Peyer's patch (tissue), 4 donors: ENCODE measurements around the gene PRDM5. TPM values are rescaled to one million over a fixed set of nuclear protein-coding genes. Genes with fewer than 3 reads are reported as not detected.

ENCODE experiments used
- DNase-seq, 3 donors: peaks; one replicate each; pipeline ENCODE4 v3.0.0-alpha.2; 2017 to 2019
- H3K27ac ChIP-seq, 4 donors: fragments of 200-600 bp; sonication (generic); one replicate each; pipeline ENCODE4 v1.5.1; 2016 to 2019
- H3K27me3 ChIP-seq, 2 donors: fragments of 200-600 bp; sonication (generic); one replicate each; pipeline ENCODE4 v1.5.1; 2019
- H3K36me3 ChIP-seq, 3 donors: fragments of 200-600 bp; sonication (generic); one replicate each; pipeline ENCODE4 v1.5.1; 2016 to 2019
- H3K4me1 ChIP-seq, 4 donors: fragments of 200-600 bp; sonication (generic); one replicate each; pipeline ENCODE4 v1.5.1; 2016 to 2019
- H3K4me3 ChIP-seq, 4 donors: fragments of 200-600 bp; sonication (generic); 1 replicate in 3 of 4; 2 replicates in 1 of 4; pipeline ENCODE4 v1.5.1; 2016 to 2019; ENCODE audit warnings: mild to moderate bottlenecking in 1 of 4
- H3K9me3 ChIP-seq, 4 donors: fragments of 200-600 bp; sonication (generic); one replicate each; pipeline ENCODE4 v1.5.1; 2016 to 2019; ENCODE audit warnings: mild to moderate bottlenecking in 1 of 4
- CTCF ChIP-seq, 6 experiments: fragments of 450-650 bp in 4 of 6; fragments of 200-600 bp in 2 of 6; sonication (generic) in 1 of 6; IDR thresholded peaks; one replicate each; pipeline ENCODE4 v1.5.1; 2017 to 2019; ENCODE audit warnings: antibody characterized with exemption in 6 of 6, mild to moderate bottlenecking in 3 of 6, moderate library complexity in 1 of 6
- POLR2A ChIP-seq, 2 donors: fragments of 450-650 bp; IDR thresholded peaks; one replicate each; pipeline ENCODE4 v1.5.1; 2017; ENCODE audit warnings: antibody characterized with exemption in 2 of 2, mild to moderate bottlenecking in 2 of 2, moderate library complexity in 2 of 2
- total RNA-seq, 4 donors: library from RNA; depleted of rRNA; stranded (reverse); fragments of >200 nt; gene quantifications; one replicate each; pipeline ENCODE4 v1.1.0, GENCODE V29; 2016

PRDM5 gene
- total RNA-seq, 4 donors from 2014 or later, result 3.9 to 9.9 (median 5.3) TPM

- Histone ChIP-seq H3K27ac (no peak overlapping the region), H3K4me1 (no peaks in the 10 kb centered on the region), H3K36me3 (peaks cover 0 to 4% (median 0%) of the 10 kb centered on the region in 3 donors), H3K4me3 (no peak overlapping the region), H3K27me3 (no peaks in the 10 kb centered on the region), H3K9me3 (no peaks in the 10 kb centered on the region)
- no peak for DNase-seq
- TF ChIP-seq POLR2A (IDR thresholded peaks at IDR 0.05) (no peak), CTCF (IDR thresholded peaks at IDR 0.05) (no peak)
These were observed 67.1 kb downstream of the PRDM5 start for GRCh38 chr4:120855307-120856001.

GRCh38 chr4:120853161-120853935 is 69.2 kb downstream of the PRDM5 start:
- Histone ChIP-seq H3K4me3 (no peak overlapping the region), H3K27me3 (no peaks in the 10 kb centered on the region), H3K36me3 (peaks cover 0 to 4% (median 0%) of the 10 kb centered on the region in 3 donors), H3K27ac (no peak overlapping the region), H3K9me3 (no peaks in the 10 kb centered on the region), H3K4me1 (no peaks in the 10 kb centered on the region)
- TF ChIP-seq POLR2A (IDR thresholded peaks at IDR 0.05), result no peak
- no peak for TF ChIP-seq CTCF (IDR thresholded peaks at IDR 0.05)
- DNase-seq, result no peak

GRCh38 chr4:120850018-120850599 is 72.4 kb downstream of the PRDM5 start:
- peaks cover 0 to 4% (median 0%) of the 10 kb centered on the region in 3 donors for H3K36me3 ChIP-seq
- no peak for DNase-seq
- no peak overlapping the region for H3K27ac ChIP-seq
- TF ChIP-seq POLR2A (IDR thresholded peaks at IDR 0.05) (no peak), CTCF (IDR thresholded peaks at IDR 0.05) (no peak)
- no peaks in the 10 kb centered on the region for H3K9me3 ChIP-seq
- H3K4me1 ChIP-seq, result no peaks in the 10 kb centered on the region
- H3K4me3 ChIP-seq, result no peak overlapping the region
- H3K27me3 ChIP-seq, result no peaks in the 10 kb centered on the region

- no peak for TF ChIP-seq POLR2A (IDR thresholded peaks at IDR 0.05)
- no peak for TF ChIP-seq CTCF (IDR thresholded peaks at IDR 0.05)
- H3K9me3 ChIP-seq, result no peaks in the 10 kb centered on the region
- peaks cover 0 to 2% (median 0%) of the 10 kb centered on the region in 3 donors for H3K36me3 ChIP-seq
- no peaks in the 10 kb centered on the region for H3K4me1 ChIP-seq
- H3K27ac ChIP-seq, result no peak overlapping the region
- H3K4me3 ChIP-seq, result no peak overlapping the region
- no peak for DNase-seq
- no peaks in the 10 kb centered on the region for H3K27me3 ChIP-seq
These were observed 75.4 kb downstream of the PRDM5 start for GRCh38 chr4:120847019-120847582.

GRCh38 chr4:120844528-120844921 is 78.0 kb downstream of the PRDM5 start:
- Histone ChIP-seq H3K36me3 (no peaks in the 10 kb centered on the region), H3K27ac (no peak overlapping the region), H3K9me3 (no peaks in the 10 kb centered on the region), H3K4me1 (no peaks in the 10 kb centered on the region), H3K4me3 (no peak overlapping the region), H3K27me3 (no peaks in the 10 kb centered on the region)
- TF ChIP-seq POLR2A (IDR thresholded peaks at IDR 0.05) (no peak), CTCF (IDR thresholded peaks at IDR 0.05) (no peak)
- no peak for DNase-seq
